IPS-NIHi7 (cell line): ENCODE measurements around the gene OAS3.

Experiments
- DNase-seq: peaks from one replicate; pipeline ENCODE4 v3.0.0; 2012; ENCODE audit warnings: mixed read lengths; ENCODE audit errors: extremely low spot score

Gene OAS3

DNA sequence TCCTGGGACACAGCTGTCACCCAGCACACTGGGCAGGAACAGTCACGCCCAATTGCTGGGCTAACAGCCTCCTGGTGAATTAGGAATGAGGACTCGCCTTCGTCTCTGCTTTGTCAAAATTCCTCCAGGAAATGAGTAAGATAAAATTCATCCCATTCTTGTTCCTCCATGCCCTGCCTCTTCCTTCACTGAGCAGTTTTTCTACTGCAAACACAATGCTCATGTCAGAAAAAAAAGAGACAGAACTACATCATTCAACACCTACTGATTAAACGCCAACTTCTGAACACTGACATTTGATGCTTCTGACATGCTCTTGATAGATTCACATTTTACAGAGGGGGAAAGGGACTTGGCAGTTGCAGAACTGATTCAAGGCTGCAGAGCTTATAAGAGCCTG is 80.8 kb downstream of the OAS3 start:
- no peak for DNase-seq

- no peak for DNase-seq
These were observed 83.2 kb downstream of the OAS3 start for GRCh38 chr12:113021500-113021899.
